Ovary (tissue), 9 donors: Measurements from ENCODE around the gene PPP3R2. TPM values are rescaled to one million over a fixed set of nuclear protein-coding genes. Genes with fewer than 3 reads are reported as not detected.

Source experiments
- DNase-seq, 5 donors: peaks; one replicate each; pipeline ENCODE4 v3.0.0-alpha.2; 2019 to 2020
- H3K27ac ChIP-seq, 2 donors: fragments of 200-600 bp; one replicate each; pipeline versions ENCODE4 v1.5.1 to v1.8.0; 2019 to 2022
- H3K27me3 ChIP-seq: fragments of 200-600 bp; one replicate; pipeline ENCODE4 v1.8.0; 2022
- H3K36me3 ChIP-seq: fragments of 200-600 bp; sonication (generic); one replicate; pipeline ENCODE4 v1.5.1; 2019
- H3K4me1 ChIP-seq: one replicate; pipeline ENCODE4 v1.8.1; 2013; ENCODE audit warnings: mild to moderate bottlenecking, moderate library complexity; ENCODE audit not compliant: insufficient read depth
- H3K4me3 ChIP-seq: fragments of 200-600 bp; sonication (generic); one replicate; pipeline ENCODE4 v1.5.1; 2017
- H3K9me3 ChIP-seq, 2 donors: fragments of 200-600 bp in 1 of 2; sonication (generic) in 1 of 2; one replicate each; pipeline versions ENCODE4 v1.5.1 to v1.8.1; 2013 to 2019; ENCODE audit warnings: mild to moderate bottlenecking in 1 of 2, moderate library complexity in 1 of 2
- EP300 ChIP-seq: sonication (generic); formaldehyde crosslinking; IDR thresholded peaks from one replicate; pipeline ENCODE4 v1.6.1; 2017; ENCODE audit warnings: antibody characterized with exemption
- POLR2A ChIP-seq: fragments of 450-650 bp; IDR thresholded peaks from one replicate; pipeline ENCODE4 v1.6.1; 2017; ENCODE audit warnings: antibody characterized with exemption, mild to moderate bottlenecking, moderate library complexity
- WGBS, 3 donors: extraction: QIAGEN DNeasy Blood & Tissue Kit in 1 of 3; methylation state at CpG; one replicate each; pipeline versions ENCODE4 v1.1.5 to v1.1.7; 2013 to 2017; 5-methylcytosine and 5-hydroxymethylcytosine counted together
- intact Hi-C, 4 donors: fragments of 100-400 bp; cut with DNase I; formaldehyde crosslinking; loops; one replicate each; pipeline versions ENCODE4 v1.11.0 to v1.15.1; 2022 to 2023
- polyA plus RNA-seq, 2 donors: library from polyadenylated mRNA; stranded (reverse); fragments of 200-250 nt in 1 of 2; fragments of 350-450 nt in 1 of 2; fragmentation: Illumina TruSeq in 1 of 2; extraction: RNeasy Lipid Tissue Mini Kit (QIAGEN cat#74804) in 1 of 2; gene quantifications; one replicate each; pipeline ENCODE4 v1.2.3, GENCODE V29; 2013 to 2014
- total RNA-seq, 7 donors: library from RNA; depleted of rRNA in 2 of 7; stranded (reverse); fragments of >200 nt in 2 of 7; fragmentation: NEBNext Ultra II Directional in 3 of 7; extraction: Animal tissue kit (Norgen Biotek cat#: 25700) in 3 of 7; gene quantifications; one replicate each; pipeline versions ENCODE4 v1.1.0 to v1.2.4, GENCODE V29; 2016 to 2023
- TF ChIP-seq, protein P1 (sequence below), 3 donors: fragments of 450-650 bp in 2 of 3; fragments of 200-600 bp in 1 of 3; IDR thresholded peaks; one replicate each; pipeline versions ENCODE4 v1.5.1 to v1.8.0; 2016 to 2022; ENCODE audit warnings: antibody characterized with exemption in 3 of 3, mild to moderate bottlenecking in 1 of 3
- donor health status: DM: no; HTN: no; CAD: no; lungs with moderate emphysema.
- donor health status: DM: no; HTN: no; CAD: no.
- donor health status: Bipolar disorder and iron deficiency.
- donor health status: DM: yes; HTN: yes; CAD: no.
- donor health status: DM: no; HTN: no; CAD: no.
- donor health status: DM: yes; HTN: yes; CAD: no.

The PPP3R2 gene
- total and polyA plus RNA-seq, 9 donors, result not detected

- Histone ChIP-seq H3K36me3 (no peaks in the 10 kb centered on the region), H3K27ac (no peak overlapping the region), H3K4me1 (no peaks in the 10 kb centered on the region), H3K4me3 (no peak overlapping the region), H3K27me3 (no peaks in the 10 kb centered on the region), H3K9me3 (no peaks in the 10 kb centered on the region)
- DNase-seq, result no peak
- intact Hi-C loops, result no loop called here
- 50 to 68% (median 59%) methylated on average over 1 of the region's 1 CpG for WGBS, 3 donors
- TF ChIP-seq POLR2A (no peak), EP300 (no peak)
- TF ChIP-seq, protein P1, sequence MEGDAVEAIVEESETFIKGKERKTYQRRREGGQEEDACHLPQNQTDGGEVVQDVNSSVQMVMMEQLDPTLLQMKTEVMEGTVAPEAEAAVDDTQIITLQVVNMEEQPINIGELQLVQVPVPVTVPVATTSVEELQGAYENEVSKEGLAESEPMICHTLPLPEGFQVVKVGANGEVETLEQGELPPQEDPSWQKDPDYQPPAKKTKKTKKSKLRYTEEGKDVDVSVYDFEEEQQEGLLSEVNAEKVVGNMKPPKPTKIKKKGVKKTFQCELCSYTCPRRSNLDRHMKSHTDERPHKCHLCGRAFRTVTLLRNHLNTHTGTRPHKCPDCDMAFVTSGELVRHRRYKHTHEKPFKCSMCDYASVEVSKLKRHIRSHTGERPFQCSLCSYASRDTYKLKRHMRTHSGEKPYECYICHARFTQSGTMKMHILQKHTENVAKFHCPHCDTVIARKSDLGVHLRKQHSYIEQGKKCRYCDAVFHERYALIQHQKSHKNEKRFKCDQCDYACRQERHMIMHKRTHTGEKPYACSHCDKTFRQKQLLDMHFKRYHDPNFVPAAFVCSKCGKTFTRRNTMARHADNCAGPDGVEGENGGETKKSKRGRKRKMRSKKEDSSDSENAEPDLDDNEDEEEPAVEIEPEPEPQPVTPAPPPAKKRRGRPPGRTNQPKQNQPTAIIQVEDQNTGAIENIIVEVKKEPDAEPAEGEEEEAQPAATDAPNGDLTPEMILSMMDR (IDR thresholded peaks at IDR 0.05), result no peak
Observed at GRCh38 chr9:101571114-101571513, 23.7 kb downstream of the PPP3R2 start.

DNA sequence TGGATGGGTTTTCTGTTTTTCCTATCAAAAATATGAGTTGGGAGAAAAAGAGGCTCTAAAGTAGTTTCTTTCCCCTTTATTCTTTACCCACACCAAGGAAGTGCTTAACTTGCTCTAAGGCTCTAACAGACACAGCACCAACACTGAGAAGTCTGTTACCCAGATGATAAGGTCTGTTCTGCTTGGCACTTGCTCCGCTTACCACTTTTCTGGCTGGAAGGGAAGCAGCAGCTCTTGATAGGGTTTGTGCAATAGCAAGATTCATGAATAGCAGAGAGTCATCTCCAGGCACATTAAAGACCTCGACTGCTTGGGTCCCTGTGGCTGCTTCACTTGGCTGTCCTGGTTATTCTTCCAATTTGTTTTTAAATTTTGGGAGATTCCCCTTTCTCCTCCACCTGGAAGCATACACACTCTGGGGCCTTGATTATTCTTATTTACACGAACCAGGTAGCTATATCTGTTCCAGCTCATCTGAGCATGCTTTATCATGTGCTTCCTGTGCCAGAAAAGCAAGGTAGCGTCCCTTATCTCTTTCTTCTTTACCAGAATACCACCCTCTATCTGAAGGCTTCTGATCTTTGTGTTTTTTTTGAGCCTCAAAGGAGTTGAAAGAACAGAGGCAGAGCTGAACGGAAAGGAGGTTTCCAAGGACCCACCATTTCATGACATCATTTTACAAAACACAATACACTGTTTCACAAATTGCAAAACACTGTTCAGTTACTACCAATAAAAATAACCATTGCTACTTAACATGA, 24.8 kb downstream of the PPP3R2 start:
- H3K4me3 ChIP-seq, result no peak overlapping the region
- no peak for DNase-seq
- H3K27ac ChIP-seq, result no peak overlapping the region
- no peaks in the 10 kb centered on the region for H3K4me1 ChIP-seq
- 73 to 85% (median 76%) methylated on average over 5 of the region's 5 CpGs for WGBS, 3 donors
- H3K9me3 ChIP-seq, result no peaks in the 10 kb centered on the region
- intact Hi-C loops, result no loop called here
- no peaks in the 10 kb centered on the region for H3K27me3 ChIP-seq
- TF ChIP-seq EP300 (no peak), POLR2A (no peak)
- TF ChIP-seq, protein P1 (IDR thresholded peaks at IDR 0.05), result no peak
- H3K36me3 ChIP-seq, result no peaks in the 10 kb centered on the region

DNA sequence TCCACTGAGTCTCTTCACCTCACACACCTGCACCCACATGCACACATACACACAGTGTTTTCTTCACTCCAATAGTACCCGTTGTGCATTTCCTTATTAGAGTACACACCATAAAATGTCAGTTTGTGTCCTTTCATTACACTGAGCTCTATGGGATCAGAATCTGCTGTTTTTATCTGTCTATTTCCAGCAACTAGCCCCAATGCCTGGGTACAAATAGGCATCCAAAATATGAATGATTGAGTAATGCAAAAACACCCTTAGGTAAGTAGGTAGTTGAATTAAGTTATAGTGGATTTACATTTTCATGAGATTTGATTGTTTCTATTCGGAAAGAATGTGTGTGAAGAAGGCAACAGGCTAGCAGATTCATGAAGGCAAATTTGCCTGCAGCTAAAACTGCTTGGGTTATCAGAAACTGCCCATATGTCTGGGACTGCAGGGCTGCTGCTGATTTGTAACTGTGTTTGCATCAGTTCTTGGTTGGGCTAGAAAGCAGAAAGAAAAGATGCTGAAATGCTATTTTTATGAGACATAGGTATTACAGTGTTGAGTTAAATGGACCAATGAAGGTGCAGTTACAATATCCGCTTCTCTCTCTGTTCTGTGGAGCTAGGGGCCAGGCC, 26.9 kb downstream of the PPP3R2 start:
- Histone ChIP-seq H3K27me3 (no peaks in the 10 kb centered on the region), H3K27ac (no peak overlapping the region), H3K9me3 (no peaks in the 10 kb centered on the region), H3K4me3 (no peak overlapping the region), H3K36me3 (no peaks in the 10 kb centered on the region), H3K4me1 (no peaks in the 10 kb centered on the region)
- intact Hi-C loops, result no loop called here
- TF ChIP-seq POLR2A (no peak), EP300 (no peak)
- TF ChIP-seq, protein P1 (IDR thresholded peaks at IDR 0.05), result no peak
- WGBS, 3 donors, result 91 to 94% (median 93%) methylated on average over 3 of the region's 3 CpGs
- DNase-seq, result no peak

DNA sequence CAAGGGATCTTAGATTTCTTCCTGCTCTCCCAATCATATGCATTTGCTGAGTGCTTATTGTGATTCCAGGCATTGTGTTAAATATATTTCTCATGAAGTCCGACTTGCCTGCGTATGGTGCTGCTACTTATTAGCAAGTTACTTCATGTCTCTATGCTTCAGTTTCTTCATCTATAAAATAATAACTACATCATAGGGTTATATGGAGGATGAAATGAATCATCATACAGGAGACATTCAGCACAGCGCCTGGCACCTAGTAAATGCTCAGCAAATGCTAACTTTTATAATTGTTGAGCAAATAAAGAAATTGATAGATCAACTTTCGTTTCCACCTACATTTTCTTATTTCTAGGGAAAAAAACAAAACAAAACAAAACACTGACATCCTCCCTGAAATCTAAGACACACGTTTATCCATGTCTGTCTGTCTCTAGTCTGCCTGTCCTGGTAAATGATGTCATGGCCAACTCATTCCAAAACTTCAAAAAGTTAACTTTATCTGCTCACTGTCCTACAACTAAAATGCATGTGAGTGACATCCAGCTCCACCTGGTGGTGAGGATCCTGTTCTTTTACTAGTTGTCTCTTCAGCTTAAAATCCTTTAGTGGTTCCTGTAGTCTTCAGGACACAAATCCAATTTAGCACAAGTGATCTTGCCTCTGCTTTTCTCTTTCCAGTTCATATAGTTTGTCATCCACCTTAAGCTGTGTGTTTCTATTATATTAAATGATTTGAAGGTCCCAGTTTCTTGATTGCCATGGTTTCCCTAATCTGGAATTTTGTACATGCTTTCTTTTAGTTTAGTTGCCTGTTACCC, 27.7 kb downstream of the PPP3R2 start:
- no peaks in the 10 kb centered on the region for H3K36me3 ChIP-seq
- TF ChIP-seq POLR2A (no peak), EP300 (no peak)
- TF ChIP-seq, protein P1 (IDR thresholded peaks at IDR 0.05), result no peak

More for the DNA sequence above, 27.7 kb downstream of the PPP3R2 start:
- intact Hi-C loops, result no loop called here
- Histone ChIP-seq H3K4me1 (no peaks in the 10 kb centered on the region), H3K9me3 (no peaks in the 10 kb centered on the region), H3K4me3 (no peak overlapping the region), H3K27ac (no peak overlapping the region), H3K27me3 (no peaks in the 10 kb centered on the region)
- no peak for DNase-seq
- 83 to 86% (median 86%) methylated on average over 5 of the region's 5 CpGs for WGBS, 3 donors
